NOMO-1 (cell line): Measurements from ENCODE around the gene CELSR1.

Experiments used
- DNase-seq, 2 experiments: peaks; one replicate each; lab custom pipeline; 2025; ENCODE audit not compliant: unreplicated experiment in 2 of 2; lab: John Stamatoyannopoulos, UW

Gene CELSR1

GRCh38 chr22:46428171-46428570 lies 109.2 kb downstream of the CELSR1 start:
- DNase-seq: no peak

DNA sequence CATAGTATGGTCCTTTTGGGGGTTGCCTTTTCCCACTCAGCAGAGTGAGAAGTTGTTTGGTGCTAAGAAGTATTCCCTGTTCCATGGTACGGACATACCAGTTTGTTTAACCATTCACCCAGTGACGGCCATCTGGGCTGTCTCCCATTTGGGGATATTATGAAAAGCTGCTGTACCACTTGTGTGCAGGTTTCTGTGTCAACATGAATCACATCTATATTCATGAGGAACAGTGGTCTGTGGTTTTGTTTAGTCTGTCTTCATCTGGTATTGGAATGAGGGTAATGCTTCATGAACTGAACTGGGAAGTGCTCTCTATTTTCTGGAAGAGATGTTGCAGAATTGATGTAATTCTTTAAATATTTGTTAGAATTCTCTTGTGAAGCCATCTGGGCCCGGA lies 112.4 kb downstream of the CELSR1 start:
- no peak for DNase-seq

- no peak for DNase-seq
Observed at GRCh38 chr22:46424496-46424895, 112.9 kb downstream of the CELSR1 start.

GRCh38 chr22:46422896-46423295 lies 114.5 kb downstream of the CELSR1 start:
- no peak for DNase-seq

DNA sequence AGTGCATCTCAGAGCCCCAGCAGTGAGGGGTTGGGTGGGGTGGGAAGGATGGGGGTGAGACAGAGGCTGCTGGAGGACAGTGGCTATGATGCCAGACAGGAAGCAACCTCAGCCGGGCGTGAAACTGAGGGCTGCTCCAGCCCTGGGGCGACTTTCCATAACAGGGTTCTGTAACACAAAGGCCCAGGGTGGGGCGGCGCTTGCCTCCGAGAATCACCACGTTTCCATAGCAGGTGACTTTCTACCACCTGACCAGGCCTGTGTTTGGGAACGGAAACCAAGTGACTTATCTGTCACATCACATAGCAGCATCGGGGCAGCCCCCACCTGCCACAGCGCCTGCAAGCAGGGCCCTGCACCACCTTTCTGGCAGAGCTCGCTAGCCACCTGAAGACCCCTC lies 116.2 kb downstream of the CELSR1 start:
- no peak for DNase-seq

- DNase-seq: no peak
Observed at GRCh38 chr22:46419754-46420571, 117.5 kb downstream of the CELSR1 start.

- DNase-seq: no peak
Observed at GRCh38 chr22:46418827-46419226, 118.6 kb downstream of the CELSR1 start.

- no peak for DNase-seq
Observed at GRCh38 chr22:46417769-46418168, 119.7 kb downstream of the CELSR1 start.

- no peak for DNase-seq
Observed at GRCh38 chr22:46416891-46417580, 120.4 kb downstream of the CELSR1 start.

- no peak for DNase-seq
Observed at GRCh38 chr22:46416520-46416871, 120.9 kb downstream of the CELSR1 start.

GRCh38 chr22:46415776-46416519 lies 121.5 kb downstream of the CELSR1 start:
- DNase-seq: no peak

GRCh38 chr22:46414704-46415103 lies 122.7 kb downstream of the CELSR1 start:
- no peak for DNase-seq

DNA sequence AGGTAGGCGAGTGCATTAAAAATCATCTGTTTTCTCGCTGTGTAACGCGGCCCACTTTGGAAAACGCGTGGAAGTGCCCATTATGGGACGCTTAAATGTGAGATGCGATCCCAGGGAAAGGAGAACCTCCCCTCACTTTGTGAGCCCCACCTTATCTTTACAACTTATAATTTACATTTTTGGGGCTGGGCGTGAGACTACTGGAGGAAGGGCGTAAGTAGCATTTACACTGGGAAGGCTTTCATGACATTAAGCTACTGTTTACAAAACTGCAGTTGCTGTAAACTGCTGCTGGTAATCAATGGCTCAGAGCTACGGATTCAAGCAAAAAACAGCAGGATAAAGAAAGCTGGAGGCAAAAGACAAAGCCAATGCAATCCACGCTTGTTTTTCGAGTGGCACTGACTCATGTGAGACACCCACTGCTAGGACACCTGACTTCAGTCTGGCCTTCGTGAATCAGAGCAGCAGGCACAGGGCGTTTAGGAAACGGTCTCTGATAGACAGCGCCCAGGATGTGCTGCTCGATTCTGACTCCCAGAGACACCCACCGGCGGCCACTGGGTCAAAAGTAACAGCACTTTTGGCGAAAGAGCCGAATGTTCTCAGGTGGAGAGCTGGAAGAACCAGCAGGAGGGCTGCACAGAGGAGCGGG lies 123.6 kb downstream of the CELSR1 start:
- no peak for DNase-seq

DNA sequence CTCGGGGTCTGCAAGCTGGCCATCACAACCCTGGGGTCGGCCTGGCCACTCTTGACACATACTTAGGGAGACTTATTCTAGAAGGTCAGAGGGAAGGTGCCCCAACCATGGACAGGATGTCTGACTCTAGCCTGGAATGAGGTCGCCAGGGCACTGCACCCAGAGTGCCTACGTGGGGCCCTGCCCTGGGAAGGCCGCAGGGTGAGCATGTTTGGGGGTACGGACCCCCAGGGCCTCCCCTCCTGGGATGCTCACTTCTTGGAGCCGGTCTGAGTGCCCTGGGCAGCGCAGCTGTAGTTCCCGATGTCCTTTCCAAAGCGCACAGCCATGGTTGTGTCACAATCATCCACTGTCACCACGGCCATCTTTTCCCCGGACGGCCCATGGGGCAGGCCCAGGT lies 126.1 kb downstream of the CELSR1 start:
- DNase-seq: no peak

- DNase-seq: no peak
Observed at GRCh38 chr22:46410291-46410808, 127.1 kb downstream of the CELSR1 start.

- DNase-seq: no peak
Observed at GRCh38 chr22:46409631-46410210, 127.7 kb downstream of the CELSR1 start.

GRCh38 chr22:46408568-46409506 lies 128.6 kb downstream of the CELSR1 start:
- DNase-seq: no peak

DNA sequence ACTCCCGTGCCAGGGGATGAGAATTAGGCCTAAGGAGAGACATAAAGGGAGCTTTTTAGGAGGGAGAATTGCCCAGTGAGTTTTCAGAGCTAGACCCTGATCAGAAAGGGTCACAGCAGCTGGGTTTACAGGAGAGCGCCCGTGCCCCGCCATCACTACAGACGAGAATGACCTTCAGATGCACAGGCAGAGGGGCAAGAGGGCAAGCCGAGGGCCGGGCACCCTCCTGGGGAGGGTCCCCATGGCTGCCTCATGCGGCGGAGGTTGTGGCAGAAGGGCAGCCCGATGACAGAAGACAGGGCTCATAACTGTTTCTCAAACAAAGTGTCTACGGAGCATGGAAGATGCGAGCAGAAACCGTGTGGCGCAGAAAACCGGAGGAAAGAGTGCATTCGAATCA lies 129.7 kb downstream of the CELSR1 start:
- no peak for DNase-seq

DNA sequence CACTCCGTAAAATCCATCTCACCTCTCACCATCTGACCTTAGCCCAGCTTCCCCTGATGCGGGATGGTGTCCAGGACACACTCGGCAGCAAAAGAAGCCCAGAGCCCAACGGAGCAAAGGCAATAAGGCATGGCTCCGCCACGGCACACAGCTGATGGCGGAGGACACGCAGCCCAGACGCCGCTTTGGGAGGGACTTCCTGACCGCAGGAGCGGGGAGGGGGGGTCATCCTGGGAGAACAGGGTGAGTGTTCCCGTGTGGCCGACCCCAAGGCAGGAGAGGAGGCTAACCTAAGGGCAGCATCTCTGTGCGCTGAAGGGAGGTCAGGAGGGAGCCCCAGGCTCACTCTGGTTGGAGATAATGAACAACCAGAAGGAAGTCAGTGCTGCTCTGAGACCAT lies 130.6 kb downstream of the CELSR1 start:
- DNase-seq: no peak
